Neuron (in vitro differentiated cells): Measurements from ENCODE around the gene NLRP7.
"Not testable (repeated sequence)": the region's sequence is repeated elsewhere in the genome, so short reads cannot be mapped to it uniquely, and the experiment has no call there.

Experiments
- H2AFZ ChIP-seq: one replicate; pipeline ENCODE4 v1.6.1; 2013; ENCODE audit warnings: low read depth, mild to moderate bottlenecking, inconsistent platforms, low read length, moderate library complexity
- H3K27me3 ChIP-seq: one replicate; pipeline ENCODE4 v1.6.1; 2013; ENCODE audit warnings: low read length; ENCODE audit not compliant: insufficient read depth
- H3K36me3 ChIP-seq: one replicate; pipeline ENCODE4 v1.6.1; 2013; ENCODE audit warnings: low read length; ENCODE audit not compliant: insufficient read depth
- H3K4me1 ChIP-seq: one replicate; pipeline ENCODE4 v1.6.1; 2013; ENCODE audit warnings: low read length; ENCODE audit not compliant: insufficient read depth
- H3K4me3 ChIP-seq: 2 replicates; pipeline ENCODE4 v1.5.1; 2013; ENCODE audit warnings: mild to moderate bottlenecking, low read length, moderate library complexity
- H3K9me3 ChIP-seq: one replicate; pipeline ENCODE4 v1.6.1; 2013; ENCODE audit warnings: low read length

The NLRP7 gene

DNA sequence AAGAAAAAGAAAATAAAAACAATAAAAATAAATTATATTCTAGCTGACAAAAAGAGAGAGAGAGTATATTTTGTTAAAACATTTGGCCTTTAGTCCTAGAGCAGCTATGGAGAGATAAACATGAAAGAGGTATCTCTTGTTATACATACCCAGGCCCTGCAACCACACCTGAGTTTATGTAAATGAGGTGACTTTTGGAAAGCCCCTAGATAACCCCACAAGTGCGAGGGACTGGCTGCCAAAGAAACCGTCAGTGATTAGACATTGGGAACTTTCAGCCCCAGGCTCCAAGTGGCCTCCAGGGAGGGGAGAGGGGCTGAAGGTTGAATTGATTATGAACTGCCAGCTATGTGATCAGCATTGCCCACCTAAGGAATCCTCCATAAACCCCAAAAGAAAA is 2.1 kb upstream of the NLRP7 start:
- H3K9me3 ChIP-seq = no peaks in the 10 kb centered on the region
- H3K36me3 ChIP-seq = no peaks in the 10 kb centered on the region
- no peak overlapping the region for H2AFZ ChIP-seq
- H3K4me1 ChIP-seq = peaks cover 9% of the 10 kb centered on the region
- H3K27me3 ChIP-seq = no peaks in the 10 kb centered on the region
- no peak overlapping the region for H3K4me3 ChIP-seq

DNA sequence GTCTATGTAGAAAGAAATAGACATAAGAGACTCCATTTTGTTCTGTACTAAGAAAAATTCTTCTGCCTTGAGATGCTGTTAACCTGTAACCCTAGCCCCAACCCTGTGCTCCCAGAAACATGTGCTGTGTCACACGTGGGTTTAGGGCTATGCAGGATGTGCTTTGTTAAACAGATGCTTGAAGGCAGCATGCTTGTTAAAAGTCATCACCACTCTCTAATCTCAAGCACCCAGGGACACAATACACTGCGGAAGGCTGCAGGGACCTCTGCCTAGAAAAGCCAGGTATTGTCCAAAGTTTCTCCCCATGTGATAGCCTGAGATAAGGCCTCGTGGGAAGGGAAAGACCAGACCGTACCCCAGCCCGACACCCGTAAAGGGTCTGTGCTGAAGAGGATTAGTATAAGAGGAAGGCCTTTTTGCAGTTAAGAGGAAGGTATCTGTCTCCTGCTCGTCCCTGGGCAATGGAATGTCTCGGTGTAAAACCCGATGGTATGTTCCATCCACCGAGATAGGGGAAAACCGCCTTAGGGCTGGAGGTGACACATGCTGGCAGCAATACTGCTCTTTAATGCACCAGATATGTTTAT is 3.5 kb downstream of the NLRP7 start:
- not testable (repeated sequence) for H3K36me3 ChIP-seq, H2AFZ ChIP-seq, H3K9me3 ChIP-seq, H3K4me3 ChIP-seq, H3K27me3 ChIP-seq, H3K4me1 ChIP-seq

DNA sequence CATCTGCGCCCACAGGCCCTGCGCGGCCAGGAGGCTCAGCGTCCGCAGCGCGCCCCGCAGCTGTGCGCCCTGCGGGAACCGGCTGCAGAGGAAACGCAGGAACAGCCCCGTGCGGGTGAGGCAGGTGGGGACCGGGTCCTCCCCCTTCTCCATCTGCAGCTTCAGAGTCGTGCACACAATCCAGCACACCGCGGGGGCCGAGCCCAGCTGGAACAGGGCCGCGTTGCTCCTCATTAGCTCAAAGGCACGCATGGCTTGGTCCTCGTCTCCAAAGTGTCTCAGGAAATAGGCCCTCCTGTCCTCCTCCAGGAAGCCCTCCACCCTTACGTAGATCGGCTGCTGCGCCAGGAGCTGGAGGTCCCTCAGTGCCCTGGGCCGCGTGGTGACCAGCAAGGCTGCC is 7.8 kb downstream of the NLRP7 start:
- not testable (repeated sequence) for H2AFZ ChIP-seq, H3K4me1 ChIP-seq, H3K4me3 ChIP-seq, H3K36me3 ChIP-seq, H3K9me3 ChIP-seq, H3K27me3 ChIP-seq

DNA sequence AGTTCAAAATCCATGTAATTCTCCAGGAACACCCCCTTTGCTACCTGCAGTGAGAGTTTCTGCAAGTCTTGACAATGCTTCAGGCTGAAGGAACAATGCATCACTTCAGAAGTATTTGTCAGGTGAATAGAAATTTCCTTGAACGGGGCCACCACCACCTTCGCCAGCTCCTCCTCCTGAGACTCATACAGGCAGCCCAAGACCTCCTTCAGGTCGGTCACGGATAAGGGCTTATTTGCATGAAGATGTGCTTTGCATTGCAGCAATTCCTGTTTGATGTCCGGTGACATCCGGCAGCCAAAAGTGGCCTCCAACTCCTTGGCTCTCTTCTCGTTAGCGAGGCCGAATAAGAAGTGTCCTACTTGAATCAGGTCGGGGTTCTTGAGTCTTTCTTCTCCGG is 8.4 kb downstream of the NLRP7 start:
- Histone ChIP-seq H3K36me3 (no peaks in the 10 kb centered on the region), H3K9me3 (peaks cover 2% of the 10 kb centered on the region), H3K27me3 (no peaks in the 10 kb centered on the region), H3K4me3 (no peak overlapping the region), H3K4me1 (no peaks in the 10 kb centered on the region), H2AFZ (no peak overlapping the region)

DNA sequence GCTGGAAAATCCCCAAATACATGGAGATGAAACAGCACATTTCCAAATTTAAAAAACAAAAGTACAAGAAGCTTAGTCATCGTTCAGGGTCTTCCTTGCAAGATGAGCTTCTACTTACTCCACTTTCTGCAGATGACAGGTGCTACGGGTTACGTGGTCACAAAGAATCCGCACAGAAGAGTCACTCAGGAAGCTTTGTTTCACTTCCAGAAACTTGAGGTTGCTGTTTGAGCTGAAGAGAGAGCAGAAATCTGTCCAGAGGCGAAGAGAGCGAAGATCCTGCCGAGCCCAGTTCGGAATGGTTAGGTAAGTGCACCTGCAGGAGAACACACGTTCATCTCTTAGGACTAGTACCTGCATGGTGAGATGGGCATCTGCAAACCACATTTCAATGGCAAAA is 9.4 kb downstream of the NLRP7 start:
- no peaks in the 10 kb centered on the region for H3K36me3 ChIP-seq
- no peak overlapping the region for H2AFZ ChIP-seq
- peaks cover 2% of the 10 kb centered on the region for H3K9me3 ChIP-seq
- no peaks in the 10 kb centered on the region for H3K4me1 ChIP-seq
- no peaks in the 10 kb centered on the region for H3K27me3 ChIP-seq
- H3K4me3 ChIP-seq = no peak overlapping the region

DNA sequence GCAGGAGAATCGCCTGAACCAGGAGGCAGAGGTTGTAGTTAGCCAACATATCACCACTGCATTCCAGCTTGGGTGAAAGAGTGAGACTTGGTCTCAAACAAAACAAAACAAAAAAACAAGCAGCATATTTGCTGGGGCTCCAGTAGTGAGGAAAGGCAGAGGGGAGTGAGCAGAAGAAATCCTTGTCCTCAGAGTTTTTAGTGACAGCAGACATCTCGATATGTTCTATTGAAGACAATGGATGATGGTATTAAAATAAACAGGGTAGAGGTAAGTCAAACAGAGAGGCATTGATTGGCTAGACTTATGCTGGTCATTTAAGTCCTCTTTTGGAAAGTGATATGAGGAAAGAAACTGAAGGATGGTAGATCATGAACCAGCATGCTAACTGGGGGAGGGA is 19.0 kb downstream of the NLRP7 start:
- H3K9me3 ChIP-seq = peaks cover 5% of the 10 kb centered on the region
- H3K36me3 ChIP-seq = no peaks in the 10 kb centered on the region

DNA sequence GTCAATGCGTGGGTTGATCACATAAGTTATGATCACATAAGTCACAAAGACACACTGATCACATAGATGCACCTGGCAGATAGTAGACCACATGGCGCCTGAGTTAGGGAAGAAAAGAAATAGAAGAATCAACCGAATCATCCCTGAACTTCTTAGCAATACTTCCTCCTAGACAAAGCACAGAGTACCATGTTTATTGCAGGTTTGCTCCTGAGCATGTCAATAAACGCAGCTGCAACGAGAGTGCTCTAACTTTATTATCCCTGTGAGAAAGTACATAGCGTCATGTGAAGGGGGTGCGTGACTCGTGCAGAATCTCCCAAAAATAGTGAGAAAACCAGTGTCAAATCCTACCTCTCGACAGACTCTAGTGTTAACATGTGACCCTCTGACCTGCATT is 24.1 kb downstream of the NLRP7 start:
- H3K4me3 ChIP-seq = no peak overlapping the region
- H3K9me3 ChIP-seq = peaks cover 5% of the 10 kb centered on the region
- no peaks in the 10 kb centered on the region for H3K27me3 ChIP-seq
- no peaks in the 10 kb centered on the region for H3K4me1 ChIP-seq
- no peaks in the 10 kb centered on the region for H3K36me3 ChIP-seq
- H2AFZ ChIP-seq = no peak overlapping the region

More for the DNA sequence above, 19.0 kb downstream of the NLRP7 start:
- Histone ChIP-seq H3K4me3 (no peak overlapping the region), H2AFZ (no peak overlapping the region), H3K4me1 (no peaks in the 10 kb centered on the region), H3K27me3 (no peaks in the 10 kb centered on the region)

DNA sequence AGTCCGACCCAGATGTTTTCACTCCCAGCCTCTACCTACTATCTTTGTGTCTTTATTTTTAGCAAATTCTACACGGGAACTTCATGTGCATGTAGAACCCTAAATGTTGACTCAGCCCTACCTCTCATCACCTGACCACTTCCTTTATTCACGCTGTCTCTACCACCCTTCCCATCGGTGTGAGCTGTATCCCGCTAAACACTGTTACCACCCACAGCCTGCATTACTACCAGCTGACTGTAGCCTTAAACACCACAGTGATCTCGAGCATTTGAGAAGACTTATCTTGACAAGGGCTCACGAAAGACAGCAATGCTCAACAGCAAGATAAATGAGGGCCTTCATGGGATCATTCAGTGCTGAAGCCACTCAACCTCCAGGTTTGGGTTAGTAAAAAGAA is 26.2 kb downstream of the NLRP7 start:
- no peak overlapping the region for H2AFZ ChIP-seq
- H3K27me3 ChIP-seq = no peaks in the 10 kb centered on the region
- H3K4me3 ChIP-seq = no peak overlapping the region
- no peaks in the 10 kb centered on the region for H3K4me1 ChIP-seq
- no peaks in the 10 kb centered on the region for H3K9me3 ChIP-seq
- no peaks in the 10 kb centered on the region for H3K36me3 ChIP-seq

DNA sequence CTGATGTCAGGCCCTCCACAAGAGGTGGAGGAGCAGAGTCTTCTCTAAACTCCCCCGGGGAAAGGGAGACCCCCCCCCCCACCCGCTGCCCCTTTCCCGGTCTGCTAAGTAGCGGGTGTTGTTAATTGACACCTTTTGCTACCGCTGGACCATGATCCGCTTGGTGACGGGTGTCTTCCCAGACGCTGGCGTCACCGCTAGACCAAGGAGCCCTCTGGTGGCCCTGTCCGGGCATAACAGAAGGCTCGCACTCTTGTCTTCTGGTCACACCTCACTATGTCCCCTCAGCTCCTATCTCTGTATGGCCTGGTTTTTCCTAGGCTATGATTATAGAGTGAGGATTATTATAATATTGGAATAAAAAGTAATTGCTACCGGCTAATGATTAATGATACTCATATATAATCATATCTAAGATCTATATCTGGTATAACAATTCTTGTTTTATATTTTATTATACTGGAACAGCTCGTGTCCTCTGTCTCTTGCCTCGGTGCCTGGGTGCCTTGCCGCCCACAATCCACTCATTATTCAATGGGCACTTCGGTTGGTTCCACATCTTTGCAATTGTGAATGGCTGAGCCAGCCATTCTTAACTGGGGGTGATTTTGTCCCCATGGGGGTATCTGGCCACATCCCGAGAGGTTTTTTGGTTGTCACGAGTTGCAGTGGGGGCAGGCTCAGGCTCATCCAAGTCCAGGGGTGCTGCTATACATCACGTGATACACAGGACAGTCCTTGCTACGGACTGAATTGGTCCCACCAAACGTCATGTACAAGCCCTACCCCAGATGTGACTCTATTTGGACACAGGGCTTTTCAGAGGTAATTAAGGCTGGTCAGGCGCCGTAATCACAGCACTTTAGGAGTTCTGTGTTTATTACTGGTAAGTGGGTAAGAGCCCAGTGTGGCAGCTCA is 27.4 kb downstream of the NLRP7 start:
- H3K9me3 ChIP-seq, H2AFZ ChIP-seq, H3K4me3 ChIP-seq, H3K36me3 ChIP-seq, H3K4me1 ChIP-seq, H3K27me3 ChIP-seq: not testable (repeated sequence)

DNA sequence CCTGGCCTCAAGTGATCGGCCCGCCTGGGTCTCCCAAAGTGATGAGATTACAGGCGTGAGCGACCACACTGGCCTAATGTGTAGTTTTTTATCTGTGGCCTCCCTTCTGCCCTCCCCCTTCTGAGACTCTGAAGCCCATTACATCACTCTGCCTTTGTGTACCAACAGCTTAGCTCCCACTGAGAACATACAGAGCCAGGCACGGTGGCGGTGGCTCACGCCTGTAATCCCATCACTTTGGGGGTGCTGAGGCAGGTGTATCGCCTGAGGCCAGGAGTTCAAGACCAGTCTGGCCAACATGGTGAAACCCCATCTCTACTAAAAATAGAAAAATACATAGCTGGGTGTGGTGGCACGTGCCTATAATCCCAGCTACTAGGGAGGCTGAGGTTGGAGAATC is 28.8 kb downstream of the NLRP7 start:
- Histone ChIP-seq H3K36me3 (no peaks in the 10 kb centered on the region), H3K4me3 (no peak overlapping the region), H3K27me3 (no peaks in the 10 kb centered on the region), H2AFZ (no peak overlapping the region), H3K4me1 (no peaks in the 10 kb centered on the region), H3K9me3 (no peaks in the 10 kb centered on the region)

DNA sequence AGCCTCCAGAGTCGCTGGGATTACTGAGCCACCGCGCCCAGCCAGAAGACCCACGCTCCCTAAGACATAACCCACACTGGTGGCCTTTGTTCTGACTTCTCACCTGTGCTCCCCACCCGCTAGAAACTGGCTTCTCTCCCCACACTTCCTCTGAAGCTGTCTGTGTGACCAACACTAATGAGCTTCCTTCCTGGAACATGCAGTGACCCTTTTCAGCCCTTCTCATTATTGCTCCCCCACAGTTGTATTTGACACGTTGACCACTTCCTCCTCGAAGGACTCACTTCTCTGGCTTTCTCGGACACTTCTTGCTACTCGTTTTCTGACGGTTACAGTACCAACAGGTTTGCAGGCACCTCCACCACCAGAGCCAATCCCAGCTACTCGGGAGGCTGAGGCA is 30.5 kb downstream of the NLRP7 start:
- Histone ChIP-seq H2AFZ (no peak overlapping the region), H3K4me1 (no peaks in the 10 kb centered on the region), H3K4me3 (no peak overlapping the region), H3K36me3 (no peaks in the 10 kb centered on the region), H3K27me3 (peaks cover 2% of the 10 kb centered on the region), H3K9me3 (no peaks in the 10 kb centered on the region)

DNA sequence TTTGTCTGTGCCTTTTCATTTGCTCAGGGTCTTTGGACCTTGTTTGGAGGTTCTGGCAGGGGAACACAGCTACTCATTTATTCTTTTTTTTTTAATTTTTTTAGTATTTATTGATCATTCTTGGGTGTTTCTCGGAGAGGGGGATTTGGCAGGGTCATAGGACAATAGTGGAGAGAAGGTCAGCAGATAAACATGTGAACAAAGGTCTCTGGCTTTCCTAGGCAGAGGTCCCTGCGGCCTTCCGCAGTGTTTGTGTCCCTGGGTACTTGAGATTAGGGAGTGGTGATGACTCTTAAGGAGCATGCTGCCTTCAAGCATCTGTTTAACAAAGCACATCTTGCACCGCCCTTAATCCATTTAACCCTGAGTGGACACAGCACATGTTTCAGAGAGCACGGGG is 39.4 kb downstream of the NLRP7 start:
- not testable (repeated sequence) for H3K36me3 ChIP-seq, H3K27me3 ChIP-seq, H3K9me3 ChIP-seq

DNA sequence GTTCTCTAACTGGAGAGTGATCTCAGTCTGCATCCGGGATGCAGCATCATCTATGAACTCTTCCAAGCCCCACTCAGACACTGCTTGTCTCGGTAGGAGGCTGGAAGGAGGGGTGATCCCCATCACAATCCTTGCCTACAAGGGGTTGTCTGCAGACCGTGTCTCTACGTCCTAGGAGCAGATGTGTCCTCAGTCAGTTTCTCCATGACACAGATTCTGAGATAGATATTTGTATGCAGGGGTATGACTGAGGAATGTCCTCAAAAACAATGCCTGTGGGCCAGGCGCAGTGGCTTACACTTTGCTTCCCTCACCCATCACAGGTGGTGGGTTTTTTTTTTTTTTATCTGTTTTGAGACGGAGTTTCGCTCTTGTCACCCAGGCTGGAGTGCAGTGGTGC is 40.5 kb downstream of the NLRP7 start:
- H3K4me1 ChIP-seq = no peaks in the 10 kb centered on the region
- no peak overlapping the region for H3K4me3 ChIP-seq
- peaks cover 4% of the 10 kb centered on the region for H3K9me3 ChIP-seq

More for the DNA sequence above, 39.4 kb downstream of the NLRP7 start:
- not testable (repeated sequence) for H3K4me1 ChIP-seq, H3K4me3 ChIP-seq, H2AFZ ChIP-seq

More for the DNA sequence above, 40.5 kb downstream of the NLRP7 start:
- peaks cover 2% of the 10 kb centered on the region for H3K27me3 ChIP-seq
- no peak overlapping the region for H2AFZ ChIP-seq
- H3K36me3 ChIP-seq = no peaks in the 10 kb centered on the region
